22Rv1 (cell line): Measurements from ENCODE around the gene ZBTB7A.

Experiments used
- CTCF ChIP-seq: fragments of 450-650 bp; IDR thresholded peaks from 2 replicates; pipeline ENCODE4 v1.5.1; 2017; ENCODE audit warnings: mild to moderate bottlenecking
- ZFX ChIP-seq: fragments of 450-650 bp; IDR thresholded peaks from 2 replicates; pipeline ENCODE4 v1.6.1; 2017; ENCODE audit warnings: antibody characterized with exemption, borderline replicate concordance

- TF ChIP-seq CTCF (no peak), ZFX (no peak)
These were observed 2.6 kb downstream of the ZBTB7A start for GRCh38 chr19:4064149-4064495.
